GM13977 (cell line): Measurements from ENCODE around the gene MAPK1IP1L.
"Not testable (repeated sequence)": the region's sequence is repeated elsewhere in the genome, so short reads cannot be mapped to it uniquely, and the experiment has no call there.

Source experiments
- DNase-seq: peaks from one replicate; pipeline ENCODE4 v3.0.0; 2012; ENCODE audit warnings: low spot score
- CTCF ChIP-seq: IDR thresholded peaks from 2 replicates; pipeline ENCODE4 v1.5.1; 2012; ENCODE audit warnings: mild to moderate bottlenecking, control low read depth; ENCODE audit not compliant: insufficient read depth; ENCODE audit errors: extremely low read depth, missing control alignments
- in situ Hi-C: fragments of 300-500 bp; cut with MboI; formaldehyde crosslinking; loops from one replicate; pipeline ENCODE4 v1.12.0; 2022; ENCODE audit warnings: low sequenced_read_pairs, low pct_unique_long_range_greater_than_20kb, mixed read lengths, inconsistent platforms; ENCODE audit not compliant: unreplicated experiment

Gene MAPK1IP1L

GRCh38 chr14:55077170-55078151, 26.0 kb downstream of the MAPK1IP1L start:
- in situ Hi-C loops, result no loop called here
- no peak for DNase-seq
- no peak for TF ChIP-seq CTCF

DNA sequence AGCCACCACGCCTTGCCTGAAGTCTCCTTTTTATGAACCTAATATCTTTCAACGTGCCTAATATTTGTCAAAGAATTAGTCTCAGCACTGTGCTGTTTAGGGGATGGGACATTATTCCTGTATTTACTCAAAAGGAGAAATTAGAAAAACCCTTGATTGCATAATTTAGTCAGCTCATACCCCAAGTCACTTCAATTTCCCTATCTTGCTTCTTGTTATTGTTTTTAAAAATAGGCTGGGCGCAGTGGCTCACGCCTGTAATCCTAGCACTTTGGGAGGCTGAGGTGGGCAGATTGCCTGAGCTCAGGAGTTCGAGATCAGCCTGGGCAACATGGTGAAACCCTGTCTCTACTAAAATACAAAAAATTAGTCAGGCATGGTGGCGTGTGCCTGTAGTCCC, 28.5 kb downstream of the MAPK1IP1L start:
- in situ Hi-C loops, DNase-seq: not testable (repeated sequence)

GRCh38 chr14:55084401-55085059, 33.1 kb downstream of the MAPK1IP1L start:
- DNase-seq, result no peak
- TF ChIP-seq CTCF, result no peak
- in situ Hi-C loops, result no loop called here

GRCh38 chr14:55085060-55085660, 33.7 kb downstream of the MAPK1IP1L start:
- in situ Hi-C loops, result no loop called here
- no peak for TF ChIP-seq CTCF
- DNase-seq, result no peak

- no peak for DNase-seq
- in situ Hi-C loops, result no loop called here
- no peak for TF ChIP-seq CTCF
These were observed 35.5 kb downstream of the MAPK1IP1L start for GRCh38 chr14:55086938-55087337.

DNA sequence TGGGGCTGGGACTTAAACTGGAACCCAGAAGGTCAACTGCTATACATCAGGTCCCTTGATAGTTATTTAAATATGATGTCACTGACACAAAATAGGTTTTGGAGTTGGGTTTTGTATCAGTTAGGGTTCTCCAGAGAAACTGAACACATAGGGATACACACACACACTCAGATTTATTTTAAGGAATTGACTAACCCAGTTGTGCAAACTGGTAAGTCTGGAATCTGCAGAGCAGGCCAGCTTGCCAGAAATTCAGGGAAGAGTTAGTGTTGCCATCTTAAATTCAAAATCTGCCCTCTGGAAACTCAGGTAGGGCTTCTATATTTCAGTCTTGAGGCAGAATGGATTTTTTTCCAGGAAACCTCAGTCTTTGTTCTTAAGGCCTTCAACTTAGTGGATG, 36.9 kb downstream of the MAPK1IP1L start:
- no peak for DNase-seq
- in situ Hi-C loops, result no loop called here
- TF ChIP-seq CTCF, result no peak

GRCh38 chr14:55092341-55092740, 40.9 kb downstream of the MAPK1IP1L start:
- DNase-seq, result no peak
- in situ Hi-C loops, result no loop called here
- no peak for TF ChIP-seq CTCF
